ENCODE results near the gene SDCCAG8. TPM values are rescaled to one million over a fixed set of nuclear protein-coding genes. Genes with fewer than 3 reads are reported as not detected.

The SDCCAG8 gene
- total RNA-seq, 1 donor from 2014 or later = 25.4 TPM

DNA sequence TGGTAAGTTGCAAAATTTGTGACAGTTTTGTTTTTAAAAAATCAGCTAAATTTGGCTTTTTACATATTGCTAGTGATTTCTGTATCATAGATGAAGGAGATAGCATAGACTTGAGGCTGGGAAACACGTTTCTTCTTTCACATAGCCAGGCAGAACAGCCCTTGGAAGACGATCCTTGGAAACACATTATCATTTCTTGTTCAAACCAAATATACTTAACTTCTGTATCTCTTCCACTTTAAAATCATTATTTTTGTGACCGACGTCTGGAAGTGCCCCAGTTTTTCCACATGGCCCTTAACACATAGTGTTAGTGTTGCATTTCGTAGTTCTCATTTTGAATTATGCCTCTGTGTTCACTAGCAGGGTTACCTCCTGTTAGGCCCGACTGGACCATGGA, 193.5 kb downstream of the SDCCAG8 start:
- intact Hi-C loops (cut with micrococcal nuclease) = no loop called here
- no peaks in the 10 kb centered on the region for H3K36me3 Mint-ChIP-seq (ENCODE audit: low read depth)
- no peak for DNase-seq (ENCODE audit: low spot score)
- H3K4me1 Mint-ChIP-seq (ENCODE audit: low read depth) = peaks cover 9% of the 10 kb centered on the region
- no peaks in the 10 kb centered on the region for H3K9me3 Mint-ChIP-seq
- H3K27ac Mint-ChIP-seq = no peak overlapping the region
- H3K27me3 Mint-ChIP-seq (ENCODE audit: low read depth) = no peaks in the 10 kb centered on the region
- no peak overlapping the region for H3K4me3 Mint-ChIP-seq (ENCODE audit: low read depth)

DNA sequence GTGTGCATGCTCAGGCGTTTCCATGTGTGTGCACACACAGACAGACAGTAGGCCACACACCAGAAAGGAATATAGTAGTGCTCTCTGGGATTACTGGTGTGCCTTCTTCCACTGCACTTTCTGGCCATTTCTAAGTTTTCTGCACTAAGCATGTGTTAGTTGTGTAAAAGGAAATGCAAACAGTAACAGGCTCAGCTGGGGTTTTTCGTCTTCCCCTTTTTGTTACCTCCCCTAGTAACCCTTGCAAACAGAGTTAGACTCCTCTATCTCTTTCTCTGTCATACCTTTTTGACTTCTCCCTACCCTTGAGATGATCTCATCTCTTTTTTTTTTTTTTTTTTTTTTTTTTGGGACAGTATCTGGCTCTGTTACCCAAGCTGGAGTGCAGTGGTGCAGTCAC, 196.3 kb downstream of the SDCCAG8 start:
- intact Hi-C loops (cut with micrococcal nuclease) = no loop called here
- H3K9me3 Mint-ChIP-seq = no peaks in the 10 kb centered on the region
- peaks cover 9% of the 10 kb centered on the region for H3K4me1 Mint-ChIP-seq (ENCODE audit: low read depth)
- H3K27ac Mint-ChIP-seq = no peak overlapping the region
- no peaks in the 10 kb centered on the region for H3K27me3 Mint-ChIP-seq (ENCODE audit: low read depth)
- DNase-seq (ENCODE audit: low spot score) = no peak
- no peak overlapping the region for H3K4me3 Mint-ChIP-seq (ENCODE audit: low read depth)
- peaks cover 3% of the 10 kb centered on the region for H3K36me3 Mint-ChIP-seq (ENCODE audit: low read depth)

DNA sequence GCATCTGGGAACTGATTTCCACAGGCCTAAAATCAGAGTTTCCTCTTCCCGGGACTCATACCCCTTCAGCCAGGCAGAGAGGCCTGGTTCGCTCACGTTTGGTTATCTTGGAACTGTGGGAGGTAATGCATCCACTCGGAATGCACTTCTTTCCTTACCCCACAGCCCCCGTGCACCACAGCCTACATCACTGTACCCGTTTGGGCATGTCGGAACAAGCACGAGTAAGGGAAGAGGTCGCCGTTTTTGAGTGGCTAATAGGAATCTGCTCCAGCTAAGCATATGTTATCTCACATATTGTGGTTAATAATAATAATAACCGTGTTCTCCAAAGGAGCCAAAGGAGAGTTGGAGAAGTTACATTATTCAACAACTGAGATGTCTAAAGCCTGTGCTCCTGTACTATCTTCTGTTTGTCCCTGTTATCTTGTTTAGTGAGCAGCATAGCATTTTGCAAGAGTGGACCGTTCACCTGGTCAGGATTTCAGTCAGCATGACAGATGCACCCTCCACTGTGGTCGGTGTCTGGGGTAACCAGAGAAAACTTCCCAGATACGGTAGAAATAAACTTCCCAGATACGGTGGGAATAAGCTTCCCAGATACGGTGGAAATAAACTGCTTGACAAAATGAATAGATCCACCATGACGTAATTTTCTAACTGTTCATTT, 198.6 kb downstream of the SDCCAG8 start:
- Mint-ChIP-seq H3K9me3 (no peaks in the 10 kb centered on the region), H3K4me1 (ENCODE audit: low read depth) (peaks cover 4% of the 10 kb centered on the region)

DNA sequence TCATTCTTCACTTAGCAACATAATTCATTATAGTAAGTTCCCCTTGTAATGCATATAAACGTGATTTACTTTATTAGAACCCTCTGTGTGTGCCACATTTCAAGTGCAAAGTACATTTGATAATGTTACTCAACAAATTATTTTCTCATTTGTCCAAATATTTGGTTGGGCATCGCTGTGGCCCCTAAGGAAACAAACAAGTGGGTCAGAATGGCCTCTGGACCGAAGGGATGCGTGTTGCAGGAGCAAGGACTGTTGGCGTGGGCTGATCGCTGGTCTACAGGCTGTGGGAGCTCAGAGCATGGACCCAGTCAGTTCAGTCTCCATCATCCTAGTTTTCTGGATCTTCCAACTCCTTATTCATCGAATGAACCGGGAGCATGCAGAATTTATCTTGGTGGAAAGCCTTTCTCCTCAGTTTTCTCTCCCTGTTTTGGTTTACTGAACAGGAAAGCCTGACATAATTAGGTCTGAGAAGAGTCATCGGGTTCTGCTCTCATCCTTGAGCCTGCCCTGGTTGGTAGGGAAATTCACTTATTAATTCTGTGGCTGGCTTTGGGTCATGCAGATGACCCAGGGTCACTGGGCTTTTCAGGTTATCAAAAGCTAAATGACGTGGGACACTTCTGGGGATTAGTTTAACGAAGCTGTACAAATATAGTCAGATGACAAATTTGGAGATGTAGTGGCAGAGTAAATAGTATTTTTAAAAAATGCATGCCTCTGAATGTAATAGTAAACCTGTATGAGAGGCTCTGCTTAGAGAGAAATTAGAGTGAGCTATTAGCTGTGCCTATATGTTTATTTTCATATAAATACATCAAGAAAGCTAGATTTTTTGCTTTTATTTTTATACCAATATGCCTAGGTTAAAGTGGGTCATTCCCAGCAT, 200.2 kb downstream of the SDCCAG8 start:
- Mint-ChIP-seq H3K4me1 (ENCODE audit: low read depth) (peaks cover 4% of the 10 kb centered on the region), H3K36me3 (ENCODE audit: low read depth) (peaks cover 3% of the 10 kb centered on the region), H3K9me3 (no peaks in the 10 kb centered on the region), H3K27me3 (ENCODE audit: low read depth) (no peaks in the 10 kb centered on the region), H3K4me3 (ENCODE audit: low read depth) (no peak overlapping the region), H3K27ac (no peak overlapping the region)
- intact Hi-C loops (cut with micrococcal nuclease) = no loop called here
- DNase-seq (ENCODE audit: low spot score) = no peak

More for the DNA sequence above, 198.6 kb downstream of the SDCCAG8 start:
- DNase-seq (ENCODE audit: low spot score) = no peak
- peaks cover 3% of the 10 kb centered on the region for H3K36me3 Mint-ChIP-seq (ENCODE audit: low read depth)
- H3K4me3 Mint-ChIP-seq (ENCODE audit: low read depth) = no peak overlapping the region
- no peaks in the 10 kb centered on the region for H3K27me3 Mint-ChIP-seq (ENCODE audit: low read depth)
- intact Hi-C loops (cut with micrococcal nuclease) = no loop called here
- H3K27ac Mint-ChIP-seq = no peak overlapping the region

DNA sequence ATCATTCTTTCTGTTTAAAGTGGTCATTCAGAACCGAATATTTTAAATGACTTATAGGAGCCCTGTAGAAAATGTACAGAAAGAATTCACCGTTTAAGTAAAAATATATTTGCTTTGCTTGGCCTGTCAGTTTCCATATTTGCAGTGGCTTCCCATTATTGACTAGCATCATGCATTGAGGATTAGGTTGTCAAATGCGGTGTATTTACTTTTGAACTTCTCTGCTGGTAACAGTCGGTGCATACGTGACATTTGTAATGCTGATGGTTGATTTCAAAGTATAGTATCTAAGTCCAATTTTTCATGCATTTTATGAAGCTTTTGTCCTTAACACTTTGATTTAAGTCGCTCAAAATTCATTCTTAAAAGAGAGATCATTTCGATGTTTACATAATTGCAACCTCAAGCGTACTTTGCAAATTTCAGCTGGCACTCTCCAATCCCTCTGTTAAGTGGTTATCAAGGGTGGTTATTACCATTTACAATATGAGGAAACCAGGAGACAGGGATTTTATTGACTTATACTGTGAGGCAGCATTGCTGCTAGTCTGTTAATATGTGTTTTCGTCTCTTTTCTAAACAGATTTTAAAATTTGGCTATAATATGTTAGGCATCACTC, 201.6 kb downstream of the SDCCAG8 start:
- peaks cover 3% of the 10 kb centered on the region for H3K36me3 Mint-ChIP-seq (ENCODE audit: low read depth)
- H3K27ac Mint-ChIP-seq = no peak overlapping the region
- intact Hi-C loops (cut with micrococcal nuclease) = no loop called here
- no peaks in the 10 kb centered on the region for H3K9me3 Mint-ChIP-seq
- no peak overlapping the region for H3K4me3 Mint-ChIP-seq (ENCODE audit: low read depth)
- H3K4me1 Mint-ChIP-seq (ENCODE audit: low read depth) = peaks cover 4% of the 10 kb centered on the region
- no peak for DNase-seq (ENCODE audit: low spot score)
- H3K27me3 Mint-ChIP-seq (ENCODE audit: low read depth) = no peaks in the 10 kb centered on the region

DNA sequence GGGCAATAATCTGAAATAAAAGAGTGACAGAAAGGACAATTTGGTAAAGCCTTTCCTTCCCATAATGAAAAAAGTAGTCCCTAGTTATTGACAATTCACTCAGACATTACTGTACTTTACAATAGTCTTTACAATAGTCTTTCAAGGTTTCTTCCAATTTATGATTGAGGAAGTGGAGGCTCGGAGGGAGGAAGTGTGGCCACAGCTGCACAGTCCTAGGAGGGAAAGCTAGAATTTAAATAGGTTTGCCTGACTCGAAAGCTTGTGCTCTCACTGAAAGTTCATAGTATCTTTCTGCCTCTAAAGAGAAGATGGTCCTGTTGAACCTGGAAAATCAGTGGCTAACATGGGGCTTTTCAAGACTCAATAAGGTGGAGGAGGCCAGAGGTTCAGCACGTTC, 203.2 kb downstream of the SDCCAG8 start:
- H3K4me3 Mint-ChIP-seq (ENCODE audit: low read depth) = no peak overlapping the region
- H3K36me3 Mint-ChIP-seq (ENCODE audit: low read depth) = peaks cover 3% of the 10 kb centered on the region
- no peaks in the 10 kb centered on the region for H3K9me3 Mint-ChIP-seq
- H3K4me1 Mint-ChIP-seq (ENCODE audit: low read depth) = peaks cover 4% of the 10 kb centered on the region
- no peak overlapping the region for H3K27ac Mint-ChIP-seq
- H3K27me3 Mint-ChIP-seq (ENCODE audit: low read depth) = no peaks in the 10 kb centered on the region
- DNase-seq (ENCODE audit: low spot score) = no peak
- intact Hi-C loops (cut with micrococcal nuclease) = no loop called here

DNA sequence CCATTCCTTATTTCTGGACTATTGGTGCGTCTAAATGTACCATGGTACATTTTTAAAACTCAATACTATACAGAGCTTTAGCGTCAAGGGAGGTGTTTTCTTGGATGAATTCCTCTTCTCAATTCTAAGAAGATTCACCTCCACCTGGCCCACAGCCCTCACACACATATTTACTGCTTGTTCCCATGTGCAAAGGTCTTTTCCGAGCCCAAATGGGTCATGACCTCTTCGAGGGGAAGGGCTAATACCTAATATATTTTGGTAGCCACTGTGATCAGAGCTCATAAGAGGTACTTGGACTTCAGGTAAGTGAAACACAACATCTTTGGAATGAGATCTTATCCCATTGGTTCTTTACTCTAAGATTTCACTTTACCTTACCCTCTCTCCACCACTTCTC, 205.9 kb downstream of the SDCCAG8 start:
- H3K27me3 Mint-ChIP-seq (ENCODE audit: low read depth) = no peaks in the 10 kb centered on the region
- intact Hi-C loops (cut with micrococcal nuclease) = no loop called here
- no peak overlapping the region for H3K4me3 Mint-ChIP-seq (ENCODE audit: low read depth)
- H3K27ac Mint-ChIP-seq = no peak overlapping the region
- H3K9me3 Mint-ChIP-seq = no peaks in the 10 kb centered on the region
- DNase-seq (ENCODE audit: low spot score) = no peak
- H3K4me1 Mint-ChIP-seq (ENCODE audit: low read depth) = peaks cover 4% of the 10 kb centered on the region
- peaks cover 2% of the 10 kb centered on the region for H3K36me3 Mint-ChIP-seq (ENCODE audit: low read depth)

DNA sequence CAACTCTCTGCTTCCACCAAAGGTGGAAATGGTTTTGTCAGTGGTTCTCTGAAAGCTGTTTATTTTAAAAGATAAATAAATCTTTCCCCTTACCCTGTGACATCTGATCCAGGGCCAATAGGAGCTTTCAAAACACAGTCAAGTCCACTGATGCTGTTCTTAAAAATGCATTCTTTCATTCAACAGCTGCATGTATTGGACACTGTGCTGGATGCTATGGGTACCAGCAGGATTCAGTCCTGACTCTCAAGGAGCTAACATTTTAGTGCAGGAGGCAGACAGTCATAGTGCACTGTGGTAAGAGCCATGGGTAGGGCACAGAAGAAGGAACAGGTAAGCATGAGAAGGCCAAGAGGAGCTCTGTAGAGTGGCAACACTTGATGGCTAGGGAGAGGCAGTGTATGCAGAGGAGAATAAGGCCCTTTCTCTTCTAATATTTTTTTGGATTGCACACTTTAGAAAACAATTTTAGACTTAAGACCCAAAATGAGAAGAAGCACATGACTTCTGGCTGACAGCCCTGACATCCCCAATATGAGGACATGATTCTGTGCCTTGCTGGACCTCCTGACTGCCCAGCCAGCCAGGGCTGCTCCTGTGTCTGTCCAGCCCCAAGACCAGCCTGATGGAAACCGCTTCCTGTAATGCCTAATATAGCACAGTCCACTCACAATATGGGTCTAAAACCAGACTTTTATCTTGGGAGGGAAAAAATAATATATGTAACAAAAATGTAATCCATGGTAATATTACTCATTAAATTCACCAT, 207.3 kb downstream of the SDCCAG8 start:
- no peaks in the 10 kb centered on the region for H3K27me3 Mint-ChIP-seq (ENCODE audit: low read depth)
- no peaks in the 10 kb centered on the region for H3K36me3 Mint-ChIP-seq (ENCODE audit: low read depth)
- no peak for DNase-seq (ENCODE audit: low spot score)
- intact Hi-C loops (cut with micrococcal nuclease) = no loop called here
- no peak overlapping the region for H3K27ac Mint-ChIP-seq
- no peaks in the 10 kb centered on the region for H3K9me3 Mint-ChIP-seq
- no peak overlapping the region for H3K4me3 Mint-ChIP-seq (ENCODE audit: low read depth)
- peaks cover 4% of the 10 kb centered on the region for H3K4me1 Mint-ChIP-seq (ENCODE audit: low read depth)

DNA sequence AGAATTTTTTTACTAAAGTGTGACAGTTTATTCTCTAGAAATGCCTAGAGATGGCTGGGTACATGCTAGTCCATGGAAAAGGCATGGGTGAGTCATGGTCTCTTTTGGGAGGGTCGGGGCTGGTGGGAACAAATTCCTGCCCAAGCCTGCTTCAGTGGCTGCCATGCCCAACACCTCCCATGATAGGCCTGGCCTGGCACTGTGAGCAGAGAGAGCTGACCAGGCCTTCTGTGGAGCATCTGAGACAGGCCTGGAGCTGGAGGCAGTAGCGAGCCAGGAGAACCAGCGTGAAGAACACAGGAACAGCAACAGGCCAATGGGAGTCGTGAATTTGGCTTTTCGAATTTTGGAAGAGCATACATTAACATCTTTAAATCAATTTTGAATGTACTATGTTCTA, 209.2 kb downstream of the SDCCAG8 start:
- intact Hi-C loops (cut with micrococcal nuclease) = no loop called here
- no peak overlapping the region for H3K27ac Mint-ChIP-seq
- no peaks in the 10 kb centered on the region for H3K27me3 Mint-ChIP-seq (ENCODE audit: low read depth)
- H3K4me1 Mint-ChIP-seq (ENCODE audit: low read depth) = no peaks in the 10 kb centered on the region
- H3K4me3 Mint-ChIP-seq (ENCODE audit: low read depth) = no peak overlapping the region
- H3K9me3 Mint-ChIP-seq = no peaks in the 10 kb centered on the region
- DNase-seq (ENCODE audit: low spot score) = no peak
- no peaks in the 10 kb centered on the region for H3K36me3 Mint-ChIP-seq (ENCODE audit: low read depth)

DNA sequence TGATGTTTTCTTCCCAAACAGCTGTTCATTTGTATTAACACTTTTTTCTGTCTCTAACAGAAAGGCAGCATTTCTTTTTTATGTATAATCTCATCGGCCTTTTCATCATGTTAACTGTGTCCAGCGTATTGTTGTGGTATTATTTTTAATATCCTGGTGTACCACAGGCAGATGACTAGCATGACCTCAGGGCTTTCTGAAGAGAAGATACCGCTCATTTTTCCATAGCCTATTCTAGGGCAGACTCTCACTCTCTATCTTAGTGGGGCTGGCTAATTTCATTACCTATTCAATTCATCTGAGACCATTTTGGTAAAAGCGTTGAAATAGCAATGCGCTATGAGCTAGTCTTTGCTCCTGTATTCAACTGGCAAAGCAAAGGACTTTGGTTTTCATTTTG, 209.9 kb downstream of the SDCCAG8 start:
- DNase-seq (ENCODE audit: low spot score) = no peak
- Mint-ChIP-seq H3K27me3 (ENCODE audit: low read depth) (no peaks in the 10 kb centered on the region), H3K27ac (no peak overlapping the region), H3K4me3 (ENCODE audit: low read depth) (no peak overlapping the region), H3K4me1 (ENCODE audit: low read depth) (no peaks in the 10 kb centered on the region), H3K36me3 (ENCODE audit: low read depth) (no peaks in the 10 kb centered on the region), H3K9me3 (no peaks in the 10 kb centered on the region)
- intact Hi-C loops (cut with micrococcal nuclease) = no loop called here

DNA sequence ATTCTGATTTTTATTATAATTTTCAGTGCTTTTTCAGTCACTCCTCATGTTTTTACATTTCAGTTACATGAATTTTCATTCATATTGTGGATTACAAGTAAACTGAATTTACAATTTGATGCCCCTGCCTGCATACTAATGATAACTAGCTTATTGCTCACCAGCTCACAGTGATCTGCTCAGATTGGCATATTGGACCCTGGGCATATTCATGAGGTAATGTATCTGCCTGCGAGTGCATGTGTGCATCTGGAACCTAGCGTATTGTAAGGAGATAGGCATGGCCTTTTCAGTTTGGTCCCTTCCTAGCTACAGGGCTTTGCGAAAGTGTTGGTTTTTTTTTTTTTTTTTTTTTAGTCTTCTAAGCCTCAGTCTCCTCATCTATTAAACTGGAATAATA, 213.7 kb downstream of the SDCCAG8 start:
- H3K27ac Mint-ChIP-seq = no peak overlapping the region
- intact Hi-C loops (cut with micrococcal nuclease) = no loop called here

DNA sequence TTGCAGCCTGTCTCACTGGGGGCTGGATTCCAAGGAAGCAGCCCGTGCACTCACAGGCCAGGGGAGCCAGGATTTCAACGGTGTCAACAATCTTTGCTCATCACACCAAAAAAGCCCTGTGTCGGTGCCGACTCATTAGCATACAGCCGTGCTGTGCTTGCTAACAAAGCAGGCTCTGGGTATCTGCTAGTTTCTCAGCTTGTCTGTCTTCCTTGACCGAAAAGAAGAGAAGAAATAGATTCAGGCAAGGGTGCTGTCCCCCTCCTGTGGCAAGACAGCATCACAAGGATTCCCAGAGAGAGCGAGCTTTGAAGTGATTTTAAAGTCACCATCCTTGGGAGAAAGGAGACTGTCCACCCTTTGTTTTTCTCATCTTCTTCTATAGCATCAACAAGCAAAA, 214.7 kb downstream of the SDCCAG8 start:
- H3K27me3 Mint-ChIP-seq (ENCODE audit: low read depth) = no peaks in the 10 kb centered on the region
- H3K27ac Mint-ChIP-seq = no peak overlapping the region
- intact Hi-C loops (cut with micrococcal nuclease) = no loop called here
- no peaks in the 10 kb centered on the region for H3K9me3 Mint-ChIP-seq
- H3K36me3 Mint-ChIP-seq (ENCODE audit: low read depth) = no peaks in the 10 kb centered on the region
- peaks cover 6% of the 10 kb centered on the region for H3K4me1 Mint-ChIP-seq (ENCODE audit: low read depth)
- no peak for DNase-seq (ENCODE audit: low spot score)
- no peak overlapping the region for H3K4me3 Mint-ChIP-seq (ENCODE audit: low read depth)

More for the DNA sequence above, 213.7 kb downstream of the SDCCAG8 start:
- no peaks in the 10 kb centered on the region for H3K27me3 Mint-ChIP-seq (ENCODE audit: low read depth)
- H3K9me3 Mint-ChIP-seq = no peaks in the 10 kb centered on the region
- no peak for DNase-seq (ENCODE audit: low spot score)
- H3K4me3 Mint-ChIP-seq (ENCODE audit: low read depth) = no peak overlapping the region
- no peaks in the 10 kb centered on the region for H3K36me3 Mint-ChIP-seq (ENCODE audit: low read depth)
- H3K4me1 Mint-ChIP-seq (ENCODE audit: low read depth) = peaks cover 6% of the 10 kb centered on the region

Data from activated T-helper 2 cell treated with anti-CD3 and anti-CD28 coated beads, Interferon-gamma antibody, Interleukin-2, Interleukin-4, amounts not matched to agents 10 μg/mL and 5 μg/mL and 100 μg/mL, durations not matched to agents 14 hours and 24 hours and 36 hours (primary cell).